ENCODE measurements around the gene LRIG2. TPM values are rescaled to one million over a fixed set of nuclear protein-coding genes. Genes with fewer than 3 reads are reported as not detected.

The LRIG2 gene
- total RNA-seq, 1 experiment from 2014 or later: 14.8 TPM

DNA sequence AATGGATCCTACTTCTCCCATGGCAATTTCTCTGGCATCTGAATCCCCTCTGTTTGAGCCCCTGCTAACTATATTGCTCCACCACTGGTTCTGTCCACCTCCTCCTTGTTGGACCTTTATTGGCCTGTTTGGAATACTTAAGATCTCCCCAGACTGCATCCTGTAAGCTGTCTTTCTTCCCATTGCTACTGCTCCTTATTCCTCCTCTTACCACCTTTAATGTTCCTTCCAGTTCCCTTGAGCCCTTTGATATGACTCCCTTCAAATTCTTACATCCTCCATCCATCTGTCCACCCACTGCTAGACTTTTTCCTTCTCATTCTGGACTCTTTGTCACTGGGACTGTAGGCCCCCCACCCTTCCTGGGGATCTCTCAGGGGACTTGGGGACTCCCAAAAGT, 31.0 kb downstream of the LRIG2 start:
- no peaks in the 10 kb centered on the region for H3K4me1 ChIP-seq (ENCODE audit: insufficient read depth, low read length, poor library complexity, severe bottlenecking)
- H3K4me3 ChIP-seq (ENCODE audit: low read depth, low read length, poor library complexity, severe bottlenecking): no peak overlapping the region
- ChIA-PET CTCF (no interaction called here), POLR2A (ENCODE audit: low non-redundant PET) (no interaction called here)
- intact Hi-C loops (cut with micrococcal nuclease; ENCODE audit: unreplicated experiment): no loop called here
- no TSS peak for BruUV-seq (replicated peaks)
- peaks cover 81% of the 10 kb centered on the region for H3K36me3 ChIP-seq (ENCODE audit: insufficient read depth, low read length, poor library complexity, severe bottlenecking)
- TF ChIP-seq, protein P1, sequence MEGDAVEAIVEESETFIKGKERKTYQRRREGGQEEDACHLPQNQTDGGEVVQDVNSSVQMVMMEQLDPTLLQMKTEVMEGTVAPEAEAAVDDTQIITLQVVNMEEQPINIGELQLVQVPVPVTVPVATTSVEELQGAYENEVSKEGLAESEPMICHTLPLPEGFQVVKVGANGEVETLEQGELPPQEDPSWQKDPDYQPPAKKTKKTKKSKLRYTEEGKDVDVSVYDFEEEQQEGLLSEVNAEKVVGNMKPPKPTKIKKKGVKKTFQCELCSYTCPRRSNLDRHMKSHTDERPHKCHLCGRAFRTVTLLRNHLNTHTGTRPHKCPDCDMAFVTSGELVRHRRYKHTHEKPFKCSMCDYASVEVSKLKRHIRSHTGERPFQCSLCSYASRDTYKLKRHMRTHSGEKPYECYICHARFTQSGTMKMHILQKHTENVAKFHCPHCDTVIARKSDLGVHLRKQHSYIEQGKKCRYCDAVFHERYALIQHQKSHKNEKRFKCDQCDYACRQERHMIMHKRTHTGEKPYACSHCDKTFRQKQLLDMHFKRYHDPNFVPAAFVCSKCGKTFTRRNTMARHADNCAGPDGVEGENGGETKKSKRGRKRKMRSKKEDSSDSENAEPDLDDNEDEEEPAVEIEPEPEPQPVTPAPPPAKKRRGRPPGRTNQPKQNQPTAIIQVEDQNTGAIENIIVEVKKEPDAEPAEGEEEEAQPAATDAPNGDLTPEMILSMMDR (conservative IDR thresholded peaks at IDR 0.05; ENCODE audit: low read depth, low read length): no peak
- TF ChIP-seq EZH2 (IDR thresholded peaks at IDR 0.05; ENCODE audit: borderline replicate concordance, low read depth, low read length, poor library complexity, severe bottlenecking): no peak
- H3K9me3 ChIP-seq (ENCODE audit: low read depth, low read length, poor library complexity, severe bottlenecking): no peaks in the 10 kb centered on the region
- no peaks in the 10 kb centered on the region for H3K27me3 ChIP-seq (replicated peaks; ENCODE audit: insufficient read depth, low read depth, low read length, poor library complexity)
- no peak overlapping the region for H3K27ac ChIP-seq (ENCODE audit: low read depth, low read length, poor library complexity, severe bottlenecking)
- no peak for DNase-seq (ENCODE audit: low spot score)

DNA sequence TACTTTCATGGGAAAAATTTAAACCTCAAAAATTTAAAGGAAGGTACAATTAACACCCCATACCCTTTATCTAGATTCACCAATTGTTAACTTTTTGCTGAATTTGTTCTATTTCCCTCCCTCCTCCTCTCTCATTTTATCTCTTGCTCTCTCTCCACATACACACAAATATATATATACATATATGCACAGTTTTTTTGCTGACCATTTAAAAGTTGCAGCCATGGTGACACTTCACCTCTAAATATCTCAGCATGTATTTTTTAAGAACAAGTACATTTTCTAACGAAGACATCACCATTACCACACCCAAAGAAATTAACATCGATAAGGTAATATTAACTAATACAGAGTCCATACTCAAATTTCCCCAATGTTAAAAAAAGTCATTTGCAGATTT, 33.9 kb downstream of the LRIG2 start:
- Histone ChIP-seq H3K27me3 (replicated peaks; ENCODE audit: insufficient read depth, low read depth, low read length, poor library complexity) (no peaks in the 10 kb centered on the region), H3K4me1 (ENCODE audit: insufficient read depth, low read length, poor library complexity, severe bottlenecking) (no peaks in the 10 kb centered on the region), H3K4me3 (ENCODE audit: low read depth, low read length, poor library complexity, severe bottlenecking) (no peak overlapping the region), H3K9me3 (ENCODE audit: low read depth, low read length, poor library complexity, severe bottlenecking) (no peaks in the 10 kb centered on the region), H3K27ac (ENCODE audit: low read depth, low read length, poor library complexity, severe bottlenecking) (no peak overlapping the region), H3K36me3 (ENCODE audit: insufficient read depth, low read length, poor library complexity, severe bottlenecking) (peaks cover 79% of the 10 kb centered on the region)
- POLR2A ChIA-PET (ENCODE audit: low non-redundant PET): no interaction called here
- no peak for DNase-seq (ENCODE audit: low spot score)
- CTCF ChIA-PET: no interaction called here
- TF ChIP-seq, protein P1 (conservative IDR thresholded peaks at IDR 0.05; ENCODE audit: low read depth, low read length): no peak
- no peak for TF ChIP-seq EZH2 (IDR thresholded peaks at IDR 0.05; ENCODE audit: borderline replicate concordance, low read depth, low read length, poor library complexity, severe bottlenecking)
- BruUV-seq (replicated peaks): no TSS peak
- intact Hi-C loops (cut with micrococcal nuclease; ENCODE audit: unreplicated experiment): no loop called here

DNA sequence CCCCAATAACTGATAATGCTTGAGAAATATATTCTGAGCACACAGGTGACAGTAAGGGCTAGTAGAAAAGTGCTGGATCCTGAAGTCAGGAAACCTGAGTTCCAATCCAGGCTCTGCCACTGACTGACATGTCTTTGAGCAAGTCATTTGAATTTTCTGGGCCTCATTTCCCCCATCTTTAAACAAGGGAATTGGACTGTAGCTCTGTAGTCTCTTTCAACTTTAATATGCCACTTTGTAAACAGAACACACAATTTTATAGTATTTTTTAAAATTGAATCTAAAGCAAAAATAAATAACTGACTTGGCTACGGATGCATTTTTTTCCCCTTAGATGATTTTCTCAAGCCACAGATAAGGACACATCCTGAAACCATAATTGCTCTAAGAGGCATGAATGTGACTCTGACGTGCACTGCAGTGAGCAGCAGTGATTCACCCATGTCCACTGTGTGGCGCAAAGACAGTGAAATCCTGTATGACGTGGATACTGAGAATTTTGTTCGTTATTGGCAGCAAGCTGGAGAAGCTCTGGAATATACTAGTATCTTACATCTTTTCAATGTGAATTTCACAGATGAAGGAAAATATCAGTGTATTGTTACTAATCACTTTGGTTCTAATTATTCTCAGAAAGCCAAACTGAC, 37.0 kb downstream of the LRIG2 start:
- no peaks in the 10 kb centered on the region for H3K4me1 ChIP-seq (ENCODE audit: insufficient read depth, low read length, poor library complexity, severe bottlenecking)
- H3K27ac ChIP-seq (ENCODE audit: low read depth, low read length, poor library complexity, severe bottlenecking): no peak overlapping the region
- no peak for TF ChIP-seq EZH2 (IDR thresholded peaks at IDR 0.05; ENCODE audit: borderline replicate concordance, low read depth, low read length, poor library complexity, severe bottlenecking)
- TF ChIP-seq, protein P1 (conservative IDR thresholded peaks at IDR 0.05; ENCODE audit: low read depth, low read length): 0 out of 2 replicates have a peak, but pooled peaks have one; percentile 11
- peak; percentile 14 for DNase-seq (ENCODE audit: low spot score)
- ChIA-PET CTCF (no interaction called here), POLR2A (ENCODE audit: low non-redundant PET) (no interaction called here)
- no peaks in the 10 kb centered on the region for H3K9me3 ChIP-seq (ENCODE audit: low read depth, low read length, poor library complexity, severe bottlenecking)
- intact Hi-C loops (cut with micrococcal nuclease; ENCODE audit: unreplicated experiment): no loop called here
- BruUV-seq (replicated peaks): no TSS peak
- no peaks in the 10 kb centered on the region for H3K27me3 ChIP-seq (replicated peaks; ENCODE audit: insufficient read depth, low read depth, low read length, poor library complexity)
- H3K36me3 ChIP-seq (ENCODE audit: insufficient read depth, low read length, poor library complexity, severe bottlenecking): peaks cover 85% of the 10 kb centered on the region
- H3K4me3 ChIP-seq (ENCODE audit: low read depth, low read length, poor library complexity, severe bottlenecking): no peak overlapping the region

Data from A673 (cell line).